ENCODE results near the gene MZT1.
"Not testable (repeated sequence)": the region's sequence is repeated elsewhere in the genome, so short reads cannot be mapped to it uniquely, and the experiment has no call there.

Gene MZT1, protein sequence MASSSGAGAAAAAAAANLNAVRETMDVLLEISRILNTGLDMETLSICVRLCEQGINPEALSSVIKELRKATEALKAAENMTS

DNA sequence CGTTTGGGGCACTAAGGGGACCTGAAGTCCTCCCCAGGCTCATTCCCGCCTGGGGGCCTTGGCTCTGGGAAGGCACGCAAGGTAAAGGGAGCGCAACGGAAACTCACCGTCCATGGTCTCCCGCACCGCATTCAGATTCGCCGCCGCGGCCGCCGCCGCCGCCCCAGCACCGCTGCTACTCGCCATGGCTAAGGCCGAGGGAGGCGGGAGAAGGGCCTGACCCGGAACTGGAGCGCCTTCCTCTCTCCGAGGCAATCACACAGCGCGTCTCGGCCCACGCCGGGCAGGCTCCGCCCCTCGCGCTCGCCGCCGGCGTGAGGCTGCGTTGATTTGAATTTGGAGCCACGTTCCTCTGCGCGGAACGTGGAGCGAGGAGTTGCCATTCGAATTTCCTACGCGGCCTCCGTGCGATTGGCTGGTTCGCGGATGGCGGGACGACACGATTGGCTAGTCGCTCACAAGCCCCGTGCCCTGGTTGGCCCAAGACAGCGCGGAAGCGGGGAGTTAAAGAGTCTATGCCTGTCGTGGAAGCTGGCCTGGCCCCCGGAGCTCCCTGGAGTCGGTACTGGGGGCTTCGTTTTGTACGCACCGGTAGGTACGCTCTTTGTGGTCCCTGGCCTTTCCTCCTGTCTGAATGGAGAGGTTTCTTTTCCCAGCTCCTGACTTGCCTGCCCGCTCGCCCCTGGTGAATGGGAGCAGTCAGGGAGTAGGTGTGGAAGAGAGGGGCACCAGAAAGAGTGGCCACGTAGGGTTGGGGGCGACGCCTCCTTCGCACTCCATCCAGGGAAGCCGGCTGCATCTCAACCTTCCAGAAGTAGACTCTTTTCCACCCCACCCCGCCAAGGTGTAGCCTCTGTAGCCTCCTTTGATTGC is at the start of gene MZT1, which contains the start of gene BORA:
Gene MZT1, minus strand, starts transcription at position 213 of the 873 bp plus-strand sequence. Its CDS starts 27 bp downstream, at position 186.
Gene BORA, plus strand, starts transcription at position 507 of the 873 bp plus-strand sequence. CDS start 1,018 bp downstream, outside the sequence.
- DNase-seq (ENCODE audit: low read depth in 2 of 2) = peak; percentile 90 to 91

DNA sequence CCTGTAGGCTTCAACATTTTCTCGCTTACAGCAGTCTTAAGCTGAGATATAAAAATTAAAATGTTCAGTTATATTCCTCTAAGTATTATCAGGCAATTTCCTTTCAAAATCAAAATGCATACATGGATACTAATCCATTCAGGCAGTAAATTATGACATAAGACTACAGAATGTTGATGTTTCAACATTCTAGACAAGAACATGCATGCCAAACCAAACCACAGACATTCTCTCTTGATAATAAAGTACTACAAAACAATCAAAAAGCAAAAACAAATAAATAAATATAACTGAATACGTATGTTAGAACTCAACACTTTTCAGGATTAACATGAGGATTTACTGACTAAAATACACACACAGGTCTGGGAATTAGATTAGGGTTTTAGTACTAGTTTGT is 46.6 kb upstream of the MZT1 start:
- DNase-seq (ENCODE audit: low read depth in 2 of 2) = no peak

DNA sequence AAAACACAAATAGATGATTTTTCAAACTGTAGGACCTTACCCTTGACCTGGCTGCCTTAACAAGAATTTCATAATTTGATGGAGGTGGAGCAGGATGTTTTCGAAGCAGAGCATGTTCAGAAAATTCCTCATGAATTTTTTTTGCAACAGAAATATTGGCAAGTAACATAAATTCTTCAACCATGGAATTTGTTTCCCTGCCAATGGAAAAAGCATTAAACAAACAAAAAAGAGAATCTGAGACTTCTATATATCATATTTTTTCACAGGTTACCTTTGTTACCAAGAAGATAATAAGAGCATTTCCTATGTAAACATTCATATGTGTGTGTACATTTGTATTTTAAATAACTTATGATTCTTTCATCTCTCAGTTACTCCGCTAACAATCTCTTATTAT is 36.0 kb upstream of the MZT1 start:
- no peak for DNase-seq (ENCODE audit: low read depth in 2 of 2)

DNA sequence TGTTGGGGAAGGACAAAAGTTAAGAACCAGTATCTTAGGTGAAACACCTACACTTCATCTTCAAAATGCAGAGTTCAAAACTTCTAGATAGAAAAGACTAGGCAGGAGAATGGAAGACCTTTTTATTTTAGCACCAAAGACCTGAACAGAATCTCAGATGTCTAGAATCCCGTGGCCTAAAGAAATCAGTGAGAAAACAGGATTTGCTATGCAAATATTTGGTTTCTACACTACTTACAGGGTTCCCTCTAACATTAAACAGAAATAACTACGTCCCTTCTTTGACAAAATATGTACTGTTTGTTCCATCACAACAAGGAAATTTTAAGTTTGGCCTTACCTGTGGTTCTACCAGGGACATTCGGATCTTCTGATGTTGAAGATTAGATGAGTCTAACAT is 32.8 kb upstream of the MZT1 start:
- no peak for DNase-seq (ENCODE audit: low read depth in 2 of 2)

DNA sequence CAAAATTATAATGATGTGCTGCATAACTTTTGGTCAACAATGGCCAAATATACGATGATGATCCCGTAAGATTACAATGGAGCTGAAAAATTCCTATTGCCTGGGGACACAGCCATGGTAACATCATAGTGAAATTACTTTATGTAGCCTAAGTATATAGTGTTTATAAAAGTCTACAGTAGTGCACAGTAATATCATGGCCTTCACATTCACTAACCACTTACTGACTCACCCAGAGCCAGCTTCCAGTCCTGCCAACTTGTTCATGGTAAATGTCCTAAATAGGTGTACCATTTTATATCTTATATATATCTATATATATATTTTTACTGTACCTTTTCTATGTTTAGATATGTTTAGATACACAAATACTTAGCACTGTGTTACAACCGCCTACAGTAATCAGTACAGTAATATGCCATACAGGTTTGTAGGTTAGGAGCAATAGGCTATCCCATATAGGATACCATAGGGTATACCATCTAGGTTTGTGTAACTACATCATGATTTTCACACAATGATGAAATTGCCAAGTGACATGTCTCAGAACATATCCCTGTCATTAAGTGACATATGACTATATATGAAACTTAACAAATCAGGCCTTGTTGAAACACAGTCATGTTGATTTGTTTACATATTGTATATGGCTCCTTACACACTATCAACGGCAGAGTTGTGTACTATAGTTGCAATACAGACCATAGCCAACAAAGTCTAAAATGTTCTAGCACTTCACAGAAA is 30.5 kb upstream of the MZT1 start:
- no peak for DNase-seq (ENCODE audit: low read depth in 2 of 2)

DNA sequence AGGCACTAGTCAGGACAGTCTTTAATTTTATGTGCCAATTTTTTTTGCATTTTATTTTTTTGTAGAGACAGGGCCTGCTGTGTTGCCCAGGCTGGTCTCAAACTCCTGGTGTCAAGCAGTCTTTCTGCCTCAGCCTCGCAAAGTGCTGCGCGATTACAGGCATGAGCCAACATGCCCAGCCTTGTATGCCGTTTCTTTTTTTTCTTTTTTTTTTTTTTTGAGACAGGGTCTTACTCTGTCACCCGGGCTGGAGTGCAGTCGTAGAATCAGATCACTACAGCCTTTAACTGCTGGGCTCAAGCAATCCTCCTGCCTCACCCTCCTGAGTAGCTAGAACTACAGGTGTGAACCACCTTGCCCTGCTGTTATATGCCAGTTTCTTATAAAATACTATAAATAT is 26.7 kb upstream of the MZT1 start:
- no peak for DNase-seq (ENCODE audit: low read depth in 2 of 2)

DNA sequence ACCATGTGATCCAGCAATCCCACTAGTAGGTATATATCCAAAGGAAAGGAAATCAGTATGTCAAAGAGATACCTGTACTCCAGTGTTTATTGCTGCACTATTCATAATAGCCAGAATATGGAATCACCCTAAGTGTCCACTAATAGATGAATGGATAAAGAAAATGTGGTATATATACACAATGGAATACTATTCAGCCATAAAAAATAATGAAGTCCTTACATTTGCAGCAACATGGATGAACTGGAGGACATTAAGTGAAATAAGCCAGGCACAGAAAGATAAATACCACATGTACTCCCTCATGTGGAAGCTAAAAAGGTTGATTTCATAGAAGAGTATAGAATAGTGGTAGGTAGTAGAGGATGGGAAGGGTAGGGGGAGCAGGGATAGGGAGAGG is 23.8 kb upstream of the MZT1 start:
- DNase-seq (ENCODE audit: low read depth in 2 of 2) = no peak

DNA sequence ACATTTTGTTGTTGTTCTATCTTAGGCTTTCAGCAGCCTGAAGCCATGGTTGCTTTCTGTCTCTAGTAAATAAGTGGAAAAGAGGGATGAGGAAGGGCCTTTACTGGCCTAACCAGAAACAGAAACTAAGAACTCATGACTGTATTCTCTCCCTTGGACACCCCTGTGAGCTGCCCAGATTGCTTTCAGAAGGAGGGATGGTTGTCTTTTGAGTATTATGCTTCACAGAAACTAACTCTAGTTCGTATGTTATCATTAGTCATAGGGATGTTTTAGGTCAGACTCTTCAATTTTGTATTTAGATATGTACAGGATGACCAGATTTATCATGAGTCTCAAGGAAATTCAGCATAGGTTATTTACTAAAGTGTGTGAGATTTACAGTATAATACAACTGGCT is 17.8 kb upstream of the MZT1 start:
- no peak for DNase-seq (ENCODE audit: low read depth in 2 of 2)

DNA sequence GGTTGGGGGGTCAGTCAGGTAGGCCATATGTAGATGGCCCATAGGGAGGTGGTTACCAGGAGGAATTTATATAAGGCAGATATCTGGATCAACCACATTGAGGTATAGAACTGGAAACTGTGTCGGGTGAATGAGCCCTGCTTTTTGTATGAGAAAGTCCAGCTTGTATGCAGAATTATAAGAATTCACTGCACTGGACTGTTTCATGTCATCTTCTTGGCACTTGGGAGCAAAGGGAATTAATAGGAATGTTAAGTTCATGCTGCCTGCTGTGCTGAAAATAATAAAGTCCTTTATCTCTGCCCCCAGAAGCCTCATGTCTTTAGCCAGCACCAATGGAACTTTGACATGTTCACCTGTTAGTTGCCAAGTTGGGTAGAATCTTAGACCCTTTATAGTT is 12.6 kb upstream of the MZT1 start:
- DNase-seq (ENCODE audit: low read depth in 2 of 2) = no peak

DNA sequence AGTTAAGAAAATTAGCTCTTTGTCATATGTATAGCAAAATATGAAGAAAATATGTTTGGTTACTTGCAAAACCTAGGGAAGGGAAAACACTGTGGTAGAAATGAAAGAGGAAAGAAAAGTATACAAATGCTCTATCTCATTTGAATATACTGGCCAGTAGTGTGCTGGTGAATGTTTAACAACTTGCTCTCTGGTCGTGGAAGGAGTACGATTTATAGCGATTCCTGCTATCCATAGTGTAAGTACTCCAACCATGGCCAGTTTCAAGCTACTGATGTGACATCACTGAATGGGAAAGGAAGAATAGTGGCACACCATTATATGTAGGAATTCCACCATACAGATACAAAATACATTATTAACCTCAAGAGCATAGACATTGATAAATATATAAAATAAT is 9.6 kb upstream of the MZT1 start:
- DNase-seq (ENCODE audit: low read depth in 2 of 2) = no peak

DNA sequence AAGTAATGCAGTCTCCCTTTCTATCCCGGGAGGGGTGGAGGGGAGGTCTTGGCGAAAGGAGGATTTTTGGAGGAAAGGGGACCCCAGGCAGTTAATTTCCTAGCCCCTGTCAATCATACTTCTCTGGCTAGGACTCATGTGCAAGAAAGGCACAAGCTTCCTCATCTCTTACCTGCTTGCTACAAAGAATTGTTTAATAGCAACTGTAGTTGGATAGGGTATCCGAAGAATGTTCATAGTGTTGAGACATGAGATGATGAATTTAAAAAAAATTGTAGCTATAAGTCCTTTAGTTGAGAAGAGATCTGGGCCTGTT is 819 bp upstream of the MZT1 start:
- no peak for DNase-seq (ENCODE audit: low read depth in 2 of 2)

DNA sequence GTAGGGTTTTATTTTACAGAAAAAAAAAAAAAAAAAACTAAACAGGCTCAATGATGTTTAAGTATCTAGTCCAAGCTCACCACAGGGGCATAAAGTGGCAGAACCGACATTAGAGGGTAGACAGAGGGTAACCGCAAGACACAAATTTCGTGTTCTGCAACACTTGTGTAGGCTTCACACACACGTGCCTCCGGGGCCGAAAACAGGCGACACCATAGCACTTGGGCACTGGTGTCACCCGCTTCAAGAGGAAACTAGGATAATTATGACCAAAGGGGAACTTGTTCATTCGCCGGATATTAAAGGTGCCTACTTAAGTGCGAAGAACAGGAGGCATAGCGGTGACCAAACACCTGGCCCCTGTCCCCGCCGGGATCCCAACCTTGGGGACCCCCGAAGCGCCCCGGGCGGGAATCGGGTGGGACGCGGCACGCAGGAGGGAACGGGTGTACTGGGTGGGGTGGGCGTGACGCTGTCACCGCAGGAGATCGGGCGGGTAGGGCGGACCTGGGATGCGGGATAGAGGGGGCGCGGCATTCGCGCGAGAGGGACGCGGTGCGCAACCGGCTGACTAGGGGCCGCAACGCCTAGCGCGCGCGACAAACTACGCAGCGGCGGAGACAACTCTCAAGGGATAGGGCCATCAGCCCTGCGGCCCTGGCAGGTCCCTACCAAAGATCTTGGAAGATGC is 558 bp downstream of the MZT1 start:
- DNase-seq (ENCODE audit: low read depth in 2 of 2) = peak; percentile 11 to 34

DNA sequence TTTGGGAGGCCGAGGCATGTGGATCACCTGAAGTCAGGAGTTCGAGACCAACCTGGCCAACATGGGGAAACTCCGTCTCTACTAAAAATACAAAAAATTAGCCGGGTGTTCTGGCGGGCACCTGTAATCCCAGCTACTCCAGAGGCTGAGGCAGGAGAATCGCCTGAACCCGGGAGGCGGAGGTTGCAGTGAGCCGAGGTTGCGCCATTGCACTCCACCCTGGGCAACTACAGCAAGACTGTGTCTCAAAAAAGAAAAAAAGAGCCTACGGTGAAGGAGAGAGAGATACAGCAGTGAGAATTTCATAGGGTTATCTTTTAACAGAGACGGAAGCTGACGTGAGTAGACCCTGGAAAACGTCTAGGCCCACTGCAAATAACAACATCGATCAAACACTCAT is 1.2 kb downstream of the MZT1 start:
- DNase-seq (ENCODE audit: low read depth in 2 of 2) = not testable (repeated sequence)

DNA sequence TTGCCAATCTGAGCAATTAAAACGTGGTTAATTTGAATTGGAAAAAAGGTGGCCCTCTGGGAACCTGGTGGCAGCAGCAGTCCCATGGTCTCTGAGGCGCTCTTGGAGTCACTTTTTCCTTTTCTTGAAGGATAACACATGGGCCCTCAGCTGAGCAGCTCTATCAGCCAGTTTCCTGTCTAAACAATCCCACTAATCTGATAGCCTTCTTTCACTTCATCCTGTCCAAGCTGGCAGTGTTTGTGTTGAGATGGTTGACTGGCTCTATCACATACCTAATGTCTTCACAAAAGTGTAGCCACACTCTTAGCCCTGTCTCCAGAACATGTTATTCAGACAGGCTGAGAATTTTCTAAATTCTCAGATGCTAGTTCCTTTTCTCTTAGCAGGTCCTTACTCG is 10.7 kb downstream of the MZT1 start:
- DNase-seq (ENCODE audit: low read depth in 2 of 2) = no peak

DNA sequence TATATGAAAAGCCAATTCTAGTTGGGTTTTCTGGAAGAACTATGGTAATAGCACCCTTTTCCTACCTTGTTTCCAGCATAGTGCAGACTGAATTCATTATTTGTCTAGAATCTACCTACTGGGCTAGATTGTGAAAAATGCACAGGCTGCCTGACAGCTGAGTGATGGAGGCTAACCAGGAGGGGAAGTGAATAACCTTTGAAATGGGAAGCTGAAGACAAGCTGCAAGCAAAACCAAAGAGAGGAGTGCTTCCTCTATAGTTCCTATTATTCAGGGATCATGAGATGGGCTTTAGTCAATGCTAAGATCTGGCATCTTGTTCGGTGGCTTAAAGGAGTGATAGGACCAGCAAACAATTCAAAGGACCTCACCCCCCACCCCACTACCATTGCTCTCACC is 26.9 kb downstream of the MZT1 start:
- no peak for DNase-seq (ENCODE audit: low read depth in 2 of 2)

DNA sequence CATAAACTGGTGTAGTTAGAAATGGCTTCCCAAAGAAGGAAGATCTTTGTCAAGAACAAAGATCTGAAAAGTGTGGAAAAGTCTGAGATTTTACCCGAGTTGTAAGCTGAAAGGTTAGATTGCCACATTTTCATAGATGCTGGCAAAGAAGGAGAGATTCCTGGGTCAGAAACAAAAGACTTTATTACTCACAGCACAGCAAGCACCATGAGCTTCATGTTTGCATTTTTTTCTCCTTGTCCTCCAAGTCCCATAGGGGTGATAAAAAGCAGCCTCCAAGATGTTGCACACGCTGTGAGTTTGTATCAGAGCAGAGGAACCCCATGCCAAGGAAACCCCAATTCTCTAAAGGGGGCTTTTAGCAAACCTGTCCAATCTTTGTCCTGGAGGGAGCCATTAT is 29.3 kb downstream of the MZT1 start:
- DNase-seq (ENCODE audit: low read depth in 2 of 2) = no peak

DNA sequence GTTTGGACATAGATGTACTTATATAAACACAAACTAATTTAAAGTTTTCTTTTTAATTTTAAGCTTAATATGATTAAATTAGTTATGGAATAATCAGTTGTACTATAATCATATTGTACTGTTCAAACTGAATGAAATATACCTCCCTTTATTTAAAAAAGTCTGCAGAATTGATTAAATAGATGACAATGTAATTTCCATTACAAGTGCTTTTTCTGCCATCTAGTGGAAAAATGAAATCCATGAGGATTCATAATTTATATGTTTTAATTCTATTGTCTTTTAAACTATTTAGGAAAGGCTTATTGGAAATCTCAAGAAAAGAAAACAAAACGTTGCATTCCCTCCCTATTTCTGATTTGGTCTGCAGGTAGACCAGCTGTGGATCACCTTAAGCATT is 30.9 kb downstream of the MZT1 start:
- DNase-seq (ENCODE audit: low read depth in 2 of 2) = no peak

DNA sequence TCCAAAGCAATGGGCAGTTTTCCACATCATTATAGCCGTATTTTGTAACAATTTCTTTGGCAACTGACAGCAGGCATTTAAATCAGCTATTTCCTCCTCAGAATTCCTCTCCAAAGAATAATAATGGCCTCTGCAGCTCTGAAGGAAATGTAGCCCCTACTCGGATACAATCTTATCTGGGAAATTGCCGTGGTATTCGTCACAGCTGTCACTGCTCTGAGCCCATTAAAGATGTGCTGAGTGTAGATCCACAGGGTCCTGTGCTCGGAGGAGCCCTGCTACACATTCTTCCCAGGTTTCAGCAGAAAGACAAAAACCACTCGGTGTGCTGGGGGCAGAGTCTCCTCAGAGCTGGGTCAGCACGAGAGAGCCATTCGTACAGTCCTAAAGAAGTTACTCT is 33.1 kb downstream of the MZT1 start:
- DNase-seq (ENCODE audit: low read depth in 2 of 2) = no peak

DNA sequence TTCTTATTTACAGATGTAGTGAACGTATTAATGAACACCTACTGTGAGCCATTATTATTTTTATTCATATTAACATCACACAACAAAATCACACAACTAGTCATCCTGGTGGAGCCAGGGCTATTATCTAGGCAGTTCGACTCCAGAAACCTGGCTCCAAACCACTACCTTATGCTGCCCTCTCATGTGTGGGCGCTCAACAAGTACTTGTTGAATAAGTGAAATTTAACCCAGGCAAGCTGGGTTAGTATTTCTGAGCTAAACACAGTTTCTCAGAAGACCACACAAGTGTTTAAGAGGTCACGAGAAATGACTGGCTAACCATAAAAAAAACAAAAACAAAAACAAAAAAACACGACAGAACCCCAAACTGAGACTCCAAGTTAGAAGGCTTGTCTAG is 33.6 kb downstream of the MZT1 start:
- no peak for DNase-seq (ENCODE audit: low read depth in 2 of 2)

DNA sequence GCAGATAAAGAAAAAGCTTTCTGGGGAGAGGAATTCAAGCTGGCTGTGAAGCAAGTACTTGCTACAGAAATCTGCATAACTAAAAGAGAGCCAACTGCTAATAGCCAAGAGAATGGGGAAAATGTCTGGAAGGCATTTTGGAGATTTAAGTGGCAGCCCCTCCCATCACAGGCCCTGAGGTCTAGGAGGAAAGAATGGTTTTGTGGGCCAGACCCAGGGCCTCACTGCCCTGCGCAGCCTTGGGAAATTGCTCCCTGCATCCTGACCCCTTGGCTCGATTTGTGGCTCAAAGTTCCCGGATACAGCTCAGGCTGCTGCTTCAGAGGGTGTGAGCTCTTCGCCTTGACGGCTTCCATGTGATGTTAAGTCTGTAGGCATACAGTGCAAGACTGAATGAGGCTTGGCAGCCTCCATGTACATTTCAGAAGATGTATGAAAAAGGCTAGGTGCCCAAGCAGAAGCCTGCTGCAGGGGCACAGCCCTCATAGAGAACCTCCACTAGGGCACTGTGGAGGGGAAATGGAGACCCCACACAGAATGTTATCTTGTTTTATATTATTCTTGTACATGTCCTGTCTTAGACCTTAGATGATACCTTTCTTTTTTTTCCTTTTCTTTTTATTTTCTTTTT is 34.4 kb downstream of the MZT1 start:
- DNase-seq (ENCODE audit: low read depth in 2 of 2) = no peak

DNA sequence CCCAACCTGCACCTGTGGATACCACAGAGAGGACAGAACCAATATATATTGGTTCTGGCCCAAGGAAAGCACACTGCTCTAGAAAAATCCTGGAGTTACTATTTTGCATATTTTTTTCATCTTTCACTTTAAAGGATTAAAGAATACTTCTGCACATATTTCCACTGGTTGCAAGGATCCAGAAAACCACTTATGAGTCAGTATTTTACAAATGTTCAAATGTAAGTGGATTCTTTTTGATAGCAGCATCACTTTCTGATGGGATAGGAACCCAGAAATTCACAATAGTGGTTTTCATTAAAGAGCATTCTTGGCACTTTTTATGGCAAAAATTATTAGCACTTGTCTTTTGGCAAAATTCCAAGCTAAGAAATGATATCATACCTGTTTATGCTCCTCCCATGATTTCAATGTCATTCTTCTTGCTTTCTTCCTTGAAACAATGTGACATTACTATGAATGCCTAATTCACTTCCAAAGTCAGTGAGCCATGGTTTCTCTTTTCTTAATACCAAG is 38.2 kb downstream of the MZT1 start:
- DNase-seq (ENCODE audit: low read depth in 2 of 2) = no peak

DNA sequence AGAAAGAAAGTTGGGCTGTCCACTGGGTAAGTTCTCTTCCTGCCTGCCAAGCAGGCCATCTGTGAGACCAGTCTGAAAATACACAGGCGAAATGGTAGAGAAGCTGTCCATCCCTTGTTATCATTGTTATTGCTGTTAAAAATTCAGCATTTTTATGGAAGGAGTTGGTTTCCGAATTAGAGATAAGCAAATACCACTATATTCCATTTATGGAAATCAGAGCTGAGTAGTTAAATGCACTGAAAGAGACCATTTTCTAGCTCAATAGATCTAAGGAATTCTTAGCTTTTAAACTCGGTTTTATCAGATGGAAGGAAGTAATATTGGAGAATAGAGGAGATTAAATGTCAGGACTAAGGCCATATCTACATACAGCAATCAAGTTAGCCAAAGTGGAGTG is 40.7 kb downstream of the MZT1 start:
- DNase-seq (ENCODE audit: low read depth in 2 of 2) = no peak
